Mesendoderm (in vitro differentiated cells): ENCODE measurements around the gene FZD10.
A peak's percentile ranks its signal among the peaks of the same experiment; 100 is the strongest.

ENCODE experiments used
- DNase-seq: peaks from one replicate; pipeline ENCODE4 v3.0.0; 2013
- H2AK5ac ChIP-seq: 2 replicates; pipeline ENCODE4 v1.6.1; 2013; ENCODE audit warnings: low read length, inconsistent platforms
- H2BK120ac ChIP-seq: 2 replicates; pipeline ENCODE4 v1.6.1; 2013; ENCODE audit warnings: low read depth, mild to moderate bottlenecking, low read length, moderate library complexity, mixed read lengths
- H2BK15ac ChIP-seq: replicated peaks from 2 replicates; pipeline ENCODE4 v1.6.1; 2013; ENCODE audit warnings: low read depth, mild to moderate bottlenecking, moderate library complexity
- H2BK5ac ChIP-seq: 2 replicates; pipeline ENCODE4 v1.6.1; 2013; ENCODE audit warnings: low read length, inconsistent platforms
- H3K18ac ChIP-seq: 2 replicates; pipeline ENCODE4 v1.6.1; 2013; ENCODE audit warnings: mild to moderate bottlenecking, low read length, mixed read lengths
- H3K23ac ChIP-seq: one replicate; pipeline ENCODE4 v1.6.1; 2013; ENCODE audit warnings: low read length
- H3K27ac ChIP-seq: 2 replicates; pipeline ENCODE4 v1.5.1; 2013; ENCODE audit warnings: low read depth, mild to moderate bottlenecking, inconsistent platforms, low read length, moderate library complexity
- H3K27me3 ChIP-seq: 2 replicates; pipeline ENCODE4 v1.6.1; 2013; ENCODE audit warnings: low read length, control low read depth, mild to moderate bottlenecking, inconsistent platforms; ENCODE audit not compliant: insufficient read depth, poor library complexity
- H3K36me3 ChIP-seq: 2 replicates; pipeline ENCODE4 v1.6.1; 2013; ENCODE audit warnings: low read length, inconsistent platforms; ENCODE audit not compliant: control insufficient read depth, insufficient read depth
- H3K4ac ChIP-seq: one replicate; pipeline ENCODE4 v1.6.1; 2013; ENCODE audit warnings: low read depth, mild to moderate bottlenecking, low read length, moderate library complexity
- H3K4me1 ChIP-seq: 2 replicates; pipeline ENCODE4 v1.6.1; 2013; ENCODE audit warnings: low read depth, low read length, inconsistent platforms; ENCODE audit not compliant: control insufficient read depth
- H3K4me2 ChIP-seq: 2 replicates; pipeline ENCODE4 v1.6.1; 2013; ENCODE audit warnings: low read length
- H3K4me3 ChIP-seq: 2 replicates; pipeline ENCODE4 v1.5.1; 2013; ENCODE audit warnings: mild to moderate bottlenecking, low read length
- H3K56ac ChIP-seq: one replicate; pipeline ENCODE4 v1.6.1; 2013; ENCODE audit warnings: low read length
- H3K79me1 ChIP-seq: 2 replicates; pipeline ENCODE4 v1.6.1; 2013; ENCODE audit warnings: low read length, inconsistent platforms
- H3K79me2 ChIP-seq: 2 replicates; pipeline ENCODE4 v1.6.1; 2013; ENCODE audit warnings: mild to moderate bottlenecking, low read length; ENCODE audit not compliant: control insufficient read depth, insufficient read depth
- H3K9ac ChIP-seq: 2 replicates; pipeline ENCODE4 v1.6.1; 2013; ENCODE audit warnings: low read length, inconsistent platforms
- H4K5ac ChIP-seq: one replicate; pipeline ENCODE4 v1.6.1; 2013; ENCODE audit warnings: low read length
- H4K8ac ChIP-seq: one replicate; pipeline ENCODE4 v1.6.1; 2013; ENCODE audit warnings: low read depth, mild to moderate bottlenecking, control low read depth, low read length, moderate library complexity
- WGBS: extraction: QIAGEN DNeasy Blood & Tissue Kit; methylation state at CpG from one replicate; pipeline ENCODE4 v1.1.7; 2013; ENCODE audit warnings: low lambda C conversion rate, missing lambda C conversion rate; ENCODE audit not compliant: insufficient coverage; ENCODE audit errors: extremely low coverage; 5-methylcytosine and 5-hydroxymethylcytosine counted together

The FZD10 gene

GRCh38 chr12:130205495-130205894, 43.2 kb downstream of the FZD10 start:
- H3K4me3 ChIP-seq = no peak overlapping the region
- H2BK120ac ChIP-seq = no peak overlapping the region
- no peak overlapping the region for H3K27ac ChIP-seq
- no peaks in the 10 kb centered on the region for H3K79me1 ChIP-seq
- H3K18ac ChIP-seq = no peak overlapping the region
- no CpG with 5 or more reads among the region's 6 CpGs for WGBS
- H3K9ac ChIP-seq = no peak overlapping the region
- H3K4me1 ChIP-seq = no peaks in the 10 kb centered on the region
- H3K56ac ChIP-seq = no peak overlapping the region
- H3K79me2 ChIP-seq = no peaks in the 10 kb centered on the region
- no peaks in the 10 kb centered on the region for H3K36me3 ChIP-seq
- H2AK5ac ChIP-seq = no peak overlapping the region
- no peaks in the 10 kb centered on the region for H3K27me3 ChIP-seq
- no peak overlapping the region for H3K23ac ChIP-seq
- H2BK5ac ChIP-seq = no peak overlapping the region
- no peak overlapping the region for H2BK15ac ChIP-seq
- DNase-seq = no peak
- no peak overlapping the region for H3K4me2 ChIP-seq
- no peak overlapping the region for H3K4ac ChIP-seq
- H4K5ac ChIP-seq = no peak overlapping the region
- H4K8ac ChIP-seq = no peak overlapping the region

GRCh38 chr12:130212384-130212989, 50.2 kb downstream of the FZD10 start:
- no CpG with 5 or more reads among the region's 9 CpGs for WGBS
- H3K4me1 ChIP-seq = no peaks in the 10 kb centered on the region

GRCh38 chr12:130213249-130213648, 51.0 kb downstream of the FZD10 start:
- Histone ChIP-seq H3K9ac (no peak overlapping the region), H3K36me3 (no peaks in the 10 kb centered on the region), H3K27me3 (no peaks in the 10 kb centered on the region), H3K4ac (no peak overlapping the region), H3K4me1 (no peaks in the 10 kb centered on the region), H2AK5ac (no peak overlapping the region), H3K56ac (no peak overlapping the region), H3K4me3 (no peak overlapping the region), H4K5ac (no peak overlapping the region), H2BK120ac (no peak overlapping the region), H3K79me2 (no peaks in the 10 kb centered on the region), H3K23ac (no peak overlapping the region), H3K4me2 (no peak overlapping the region), H2BK5ac (no peak overlapping the region), H2BK15ac (no peak overlapping the region), H3K79me1 (no peaks in the 10 kb centered on the region), H4K8ac (no peak overlapping the region), H3K27ac (no peak overlapping the region), H3K18ac (no peak overlapping the region)
- DNase-seq = no peak
- no CpG with 5 or more reads among the region's 4 CpGs for WGBS

More at GRCh38 chr12:130212384-130212989, 50.2 kb downstream of the FZD10 start:
- H3K79me2 ChIP-seq = no peaks in the 10 kb centered on the region
- no peak overlapping the region for H3K56ac ChIP-seq
- no peak overlapping the region for H4K8ac ChIP-seq
- no peak overlapping the region for H3K4me3 ChIP-seq
- H2AK5ac ChIP-seq = no peak overlapping the region
- H3K4ac ChIP-seq = no peak overlapping the region
- no peaks in the 10 kb centered on the region for H3K36me3 ChIP-seq
- no peak overlapping the region for H3K9ac ChIP-seq
- no peak overlapping the region for H2BK5ac ChIP-seq
- no peak overlapping the region for H3K18ac ChIP-seq
- DNase-seq = no peak
- no peak overlapping the region for H2BK120ac ChIP-seq
- H3K23ac ChIP-seq = no peak overlapping the region
- H2BK15ac ChIP-seq = no peak overlapping the region
- no peak overlapping the region for H4K5ac ChIP-seq
- H3K27ac ChIP-seq = no peak overlapping the region
- no peak overlapping the region for H3K4me2 ChIP-seq
- no peaks in the 10 kb centered on the region for H3K27me3 ChIP-seq
- no peaks in the 10 kb centered on the region for H3K79me1 ChIP-seq

- Histone ChIP-seq H2BK120ac (no peak overlapping the region), H3K56ac (no peak overlapping the region), H4K5ac (no peak overlapping the region), H2AK5ac (no peak overlapping the region), H3K18ac (no peak overlapping the region), H3K36me3 (no peaks in the 10 kb centered on the region), H4K8ac (no peak overlapping the region), H3K4me1 (no peaks in the 10 kb centered on the region), H3K27me3 (no peaks in the 10 kb centered on the region), H3K23ac (no peak overlapping the region), H3K9ac (no peak overlapping the region), H2BK5ac (no peak overlapping the region), H3K79me2 (no peaks in the 10 kb centered on the region), H3K4me2 (no peak overlapping the region), H2BK15ac (no peak overlapping the region), H3K4ac (no peak overlapping the region), H3K4me3 (no peak overlapping the region), H3K79me1 (no peaks in the 10 kb centered on the region), H3K27ac (no peak overlapping the region)
- no CpG with 5 or more reads among the region's 16 CpGs for WGBS
- peak; percentile 39 for DNase-seq
Measured at GRCh38 chr12:130214686-130215395, 52.6 kb downstream of the FZD10 start.
